GM18499 (cell line): ENCODE results near the gene FEZF2.

ENCODE experiments used
- ATAC-seq: cut with Tn5 transposase; IDR thresholded peaks from one replicate; pipeline ENCODE4 v1.9.1; 2021; ENCODE audit warnings: moderate number of reproducible peaks; ENCODE audit not compliant: insufficient read depth, unreplicated experiment

Gene FEZF2

GRCh38 chr3:62373215-62373614, at the start of gene FEZF2:
TSS of gene FEZF2 (minus strand) at chr3:62373550. CDS start at chr3:62372868, 682 bp downstream.
- ATAC-seq: no peak

DNA sequence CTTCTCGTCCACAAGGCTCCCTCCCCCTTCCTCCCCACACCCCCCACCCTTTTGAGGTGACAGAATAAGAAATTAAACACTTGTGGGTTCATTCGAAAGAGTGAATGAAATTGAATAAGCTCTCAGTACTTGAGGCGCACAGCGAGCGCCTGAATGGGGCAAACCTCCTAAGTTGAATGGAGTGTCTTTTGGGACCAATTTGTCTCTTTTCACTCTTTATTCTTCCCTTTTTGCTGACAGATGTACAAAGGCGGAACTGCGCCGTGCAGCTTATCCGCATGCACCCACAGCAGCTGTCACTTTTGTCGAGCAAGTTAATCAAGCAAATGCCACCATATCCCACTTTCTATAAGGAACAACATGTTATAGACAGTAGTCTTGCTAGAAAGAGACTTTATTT, 47.9 kb upstream of the FEZF2 start:
- no peak for ATAC-seq

DNA sequence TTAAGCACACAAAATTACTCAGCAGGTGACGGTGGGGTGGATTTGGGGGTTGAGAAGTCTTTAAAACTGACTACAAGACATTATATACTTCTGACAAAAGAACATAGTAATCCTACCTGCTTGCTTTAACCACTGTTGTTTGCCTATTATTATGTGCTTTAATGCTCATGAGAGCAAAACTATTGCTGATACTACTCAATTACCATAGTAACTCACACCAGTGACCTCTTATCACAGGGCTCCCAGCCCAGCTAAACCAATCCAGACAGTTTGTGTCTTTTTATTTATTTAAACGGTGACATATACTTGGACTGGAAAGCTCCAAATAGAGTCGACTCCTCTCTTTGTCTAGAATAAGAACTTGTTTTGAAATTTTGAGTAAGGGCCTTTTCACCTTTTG, 42.8 kb upstream of the FEZF2 start:
- ATAC-seq: no peak

DNA sequence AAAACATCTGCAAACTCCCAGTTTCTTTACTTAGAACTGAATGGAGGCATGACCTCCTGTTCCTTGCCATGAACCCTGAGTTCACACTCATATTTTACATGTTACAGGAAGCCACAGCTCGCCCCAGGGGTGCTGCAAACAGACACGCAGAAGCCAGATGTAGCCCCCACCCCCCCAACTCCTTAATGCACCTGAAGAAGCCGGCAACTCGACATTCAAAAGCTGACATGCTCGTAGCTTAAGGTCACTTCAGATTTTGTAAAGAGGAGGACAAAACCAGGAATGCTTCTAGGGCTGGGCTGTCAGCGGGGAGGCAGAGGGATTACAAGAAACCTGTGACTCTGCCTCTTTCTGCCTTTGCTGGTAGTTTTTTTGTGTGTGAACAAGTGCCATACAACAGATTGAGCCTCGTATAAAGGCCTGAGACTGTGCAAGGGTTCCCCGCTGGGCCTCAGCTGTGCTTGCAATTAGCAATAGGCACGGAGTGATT, 42.0 kb upstream of the FEZF2 start:
- ATAC-seq: no peak

GRCh38 chr3:62414786-62415185, 41.4 kb upstream of the FEZF2 start:
- no peak for ATAC-seq

DNA sequence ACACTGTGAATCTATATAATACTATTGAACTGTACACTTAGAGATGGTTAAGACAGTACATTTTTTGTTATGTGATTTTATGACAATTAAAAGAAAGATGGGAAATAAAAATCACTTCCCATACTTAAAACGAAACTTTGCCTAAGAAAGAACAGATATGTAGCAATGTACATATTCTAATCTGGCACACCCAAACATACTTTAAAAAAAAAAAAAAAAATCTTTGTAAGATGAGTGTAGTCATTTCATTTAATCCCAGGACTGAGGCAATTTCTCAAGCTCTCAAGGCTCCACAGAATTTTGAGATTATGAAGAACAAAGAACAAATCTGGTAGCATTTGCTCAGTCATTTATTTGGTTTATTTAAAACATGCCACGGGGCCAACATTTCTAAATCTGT, 40.3 kb upstream of the FEZF2 start:
- no peak for ATAC-seq

GRCh38 chr3:62406945-62407344, 33.6 kb upstream of the FEZF2 start:
- ATAC-seq: no peak

- ATAC-seq: no peak
Observed at GRCh38 chr3:62405566-62405965, 32.2 kb upstream of the FEZF2 start.

DNA sequence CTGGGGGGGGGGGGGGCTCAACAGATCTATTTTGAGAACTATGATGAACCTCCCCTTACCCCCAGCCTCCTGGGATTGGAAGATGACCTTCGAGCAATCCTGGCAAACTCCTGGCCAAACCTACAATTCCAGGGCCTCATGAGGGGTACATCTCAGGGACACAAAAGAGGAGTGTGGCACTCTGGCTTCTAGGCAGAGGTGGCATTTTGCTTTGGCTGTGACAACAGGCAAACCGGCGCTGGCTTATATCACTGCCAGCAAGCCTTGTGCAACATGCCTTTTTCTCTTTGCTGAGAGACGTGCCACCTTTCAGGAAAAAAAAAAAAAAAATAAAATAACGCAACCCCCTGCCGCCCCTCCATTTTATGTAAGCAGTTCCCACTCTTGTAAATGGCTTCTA, 31.8 kb upstream of the FEZF2 start:
- no peak for ATAC-seq

DNA sequence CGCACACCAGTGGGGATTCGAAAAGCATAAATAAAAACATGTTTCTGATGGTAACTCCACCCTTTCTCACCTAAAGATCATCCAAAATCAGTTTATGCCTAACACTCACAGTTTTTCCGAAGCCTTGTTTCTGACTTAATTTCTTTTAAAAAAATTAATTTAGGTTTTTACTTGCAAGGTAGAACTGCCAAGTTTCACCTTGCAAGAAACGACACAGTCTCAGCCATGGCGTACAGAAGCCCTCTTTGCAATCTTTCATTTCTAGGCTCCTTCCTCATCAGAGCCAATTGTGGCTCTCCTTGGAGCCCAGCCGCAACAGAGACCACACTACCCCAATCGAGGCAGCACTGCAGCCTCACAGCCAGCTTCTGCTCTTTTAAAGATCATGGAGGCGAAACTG, 31.0 kb upstream of the FEZF2 start:
- no peak for ATAC-seq

- no peak for ATAC-seq
Observed at GRCh38 chr3:62403765-62404164, 30.4 kb upstream of the FEZF2 start.

- ATAC-seq: no peak
Observed at GRCh38 chr3:62392626-62393292, 19.4 kb upstream of the FEZF2 start.

- no peak for ATAC-seq
Observed at GRCh38 chr3:62387251-62387650, 13.9 kb upstream of the FEZF2 start.

GRCh38 chr3:62379321-62379798, 6.0 kb upstream of the FEZF2 start:
- ATAC-seq: no peak

DNA sequence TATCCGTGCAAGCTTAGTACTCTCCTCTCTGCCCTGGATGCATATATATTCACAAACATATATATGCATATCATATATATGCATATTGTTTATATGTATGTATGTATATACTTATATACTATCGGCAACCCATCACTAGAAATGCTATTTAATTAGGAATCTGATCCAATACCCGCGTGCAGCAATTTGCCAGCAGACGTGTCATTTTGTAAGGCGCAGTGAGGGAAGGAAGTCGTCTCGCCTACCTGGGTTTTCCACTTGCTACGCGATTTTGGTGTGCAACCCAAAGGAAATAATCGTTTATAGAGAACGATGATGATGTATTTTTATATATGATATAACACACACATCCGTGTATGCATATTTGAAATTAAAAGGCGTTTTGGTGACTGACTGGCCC, 5.6 kb upstream of the FEZF2 start:
- ATAC-seq: no peak

GRCh38 chr3:62378311-62378789, 5.0 kb upstream of the FEZF2 start:
- no peak for ATAC-seq

- ATAC-seq: no peak
Observed at GRCh38 chr3:62376906-62377877, 3.8 kb upstream of the FEZF2 start.

DNA sequence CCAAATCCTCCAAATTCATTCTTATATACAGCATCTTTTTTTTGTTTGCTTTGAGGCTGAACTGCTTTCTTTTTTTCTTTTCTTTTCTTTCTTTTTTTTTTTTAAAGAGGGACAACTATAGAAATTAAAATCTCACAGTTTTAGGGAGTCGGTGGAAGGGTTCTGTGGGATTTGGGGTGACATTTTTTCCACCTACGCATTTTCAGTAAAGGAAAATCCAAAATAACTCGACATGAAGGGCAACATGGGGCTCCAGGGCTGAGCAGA, 3.0 kb upstream of the FEZF2 start:
- no peak for ATAC-seq

GRCh38 chr3:62375655-62376453, 2.5 kb upstream of the FEZF2 start:
- no peak for ATAC-seq

DNA sequence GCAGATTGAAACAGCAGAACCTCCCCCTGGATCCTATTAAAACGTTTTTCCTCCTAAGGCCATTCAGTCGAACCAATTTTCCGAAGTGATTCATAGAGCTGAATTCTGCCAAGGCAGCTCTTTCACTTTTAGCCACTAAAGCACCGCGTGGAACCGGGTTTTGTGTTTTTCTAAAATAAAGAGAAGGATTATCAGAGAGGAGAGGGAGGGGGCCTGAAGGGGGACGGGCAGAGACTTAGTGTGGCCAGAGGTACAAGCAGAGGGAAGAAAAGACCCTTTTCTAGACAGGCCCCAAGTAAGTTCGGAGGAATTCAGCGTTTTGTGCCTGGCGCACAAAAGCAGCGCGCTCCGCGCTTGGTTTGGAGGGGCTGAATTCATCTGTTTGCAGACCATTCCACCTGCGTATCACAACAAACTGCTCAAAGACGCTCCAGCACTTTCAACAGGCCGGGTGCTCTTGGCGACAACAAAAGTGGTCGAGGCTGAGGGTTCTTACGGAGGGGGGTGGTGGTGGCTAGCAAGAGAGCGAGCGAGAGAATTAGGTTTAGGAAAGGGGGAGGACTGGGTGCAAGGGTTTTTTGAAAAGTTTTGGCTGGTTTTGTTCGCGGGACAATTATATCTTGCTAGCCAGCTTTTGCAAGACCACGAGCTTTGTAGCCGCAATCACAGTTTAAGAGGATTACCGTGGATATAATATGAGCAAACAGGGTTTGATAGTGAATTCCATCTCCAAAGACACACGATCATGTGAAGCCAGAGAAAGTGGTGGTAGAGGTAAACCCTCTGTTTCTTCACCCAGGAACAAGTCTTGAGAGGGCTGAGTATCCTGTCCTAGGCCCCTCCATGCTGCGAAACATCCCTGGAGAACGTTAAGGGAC, 1.2 kb upstream of the FEZF2 start:
- no peak for ATAC-seq
